GM18870 (cell line): Measurements from ENCODE around the gene MYBPH.

Source experiments
- ATAC-seq: cut with Tn5 transposase; IDR thresholded peaks from one replicate; pipeline ENCODE4 v1.9.1; 2021; ENCODE audit warnings: moderate library complexity; ENCODE audit not compliant: unreplicated experiment

Gene MYBPH

GRCh38 chr1:203131548-203132200 lies 44.0 kb downstream of the MYBPH start:
- ATAC-seq, result no peak

DNA sequence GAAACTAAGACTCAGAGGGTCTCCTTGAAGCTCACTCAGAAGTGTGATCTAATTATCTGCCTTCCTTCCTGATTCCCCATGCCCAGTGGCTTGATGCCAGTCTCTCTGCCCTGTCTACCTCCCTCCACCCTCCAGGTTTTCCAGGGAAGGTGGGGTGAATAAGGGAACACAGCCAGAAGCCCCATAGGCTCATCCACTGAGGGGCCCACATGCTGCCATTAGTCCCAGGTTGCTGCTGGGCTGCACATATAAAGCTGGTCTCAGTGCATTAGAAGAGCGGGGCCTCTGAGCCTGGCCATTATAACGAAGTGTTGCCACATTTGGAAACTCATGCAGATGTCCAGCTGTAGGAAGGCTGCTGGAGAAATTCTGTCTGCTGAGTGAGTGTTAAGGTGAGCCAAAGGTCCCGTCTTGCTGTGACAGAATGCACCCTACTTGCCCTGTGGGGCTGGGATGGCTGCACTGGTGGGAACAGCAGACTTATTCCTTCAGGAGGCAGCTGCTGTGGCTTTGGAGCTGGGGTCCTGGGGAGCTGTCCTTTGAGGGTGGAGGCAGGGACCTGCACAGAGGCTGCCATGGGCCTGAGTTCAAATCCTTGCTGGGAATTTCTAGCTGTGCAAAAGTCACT lies 45.2 kb downstream of the MYBPH start:
- no peak for ATAC-seq

DNA sequence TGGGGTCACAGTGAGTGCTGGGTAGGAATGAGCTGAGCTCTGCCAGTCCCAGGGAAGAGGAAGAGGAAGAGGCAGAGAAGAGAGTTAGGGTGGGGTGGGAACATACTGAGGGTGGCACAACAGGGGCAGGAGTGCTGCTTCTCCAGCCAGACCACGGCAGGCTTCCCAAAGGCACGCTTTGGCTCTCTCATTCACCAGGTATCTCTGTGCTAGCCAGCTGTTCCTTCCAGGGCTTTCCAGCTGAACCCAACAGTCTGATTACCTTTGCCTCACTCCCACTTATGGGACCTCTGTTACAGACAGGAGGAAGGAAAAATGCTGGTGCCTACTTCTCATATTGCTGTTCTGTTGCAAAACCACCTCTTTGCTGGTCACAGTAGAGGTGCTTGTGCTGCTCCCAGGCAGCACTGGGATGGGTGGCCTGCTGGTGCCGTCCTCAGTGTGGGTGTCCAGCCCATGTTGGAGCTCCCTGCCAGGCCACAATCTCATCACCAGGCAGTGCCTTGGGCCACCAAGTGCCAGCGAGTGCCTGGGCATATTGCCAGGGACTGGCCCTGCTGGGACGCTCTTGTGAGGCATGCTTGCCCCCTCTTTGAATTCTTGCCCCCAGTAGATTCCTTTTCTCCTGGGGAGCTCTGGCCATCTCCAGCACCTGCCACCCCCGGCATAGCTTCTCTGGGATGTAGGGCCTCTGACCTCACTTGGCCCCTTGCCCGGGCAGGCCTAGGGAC lies 46.0 kb downstream of the MYBPH start:
- no peak for ATAC-seq

- ATAC-seq, result no peak
Measured at GRCh38 chr1:203128716-203129500, 46.7 kb downstream of the MYBPH start.

DNA sequence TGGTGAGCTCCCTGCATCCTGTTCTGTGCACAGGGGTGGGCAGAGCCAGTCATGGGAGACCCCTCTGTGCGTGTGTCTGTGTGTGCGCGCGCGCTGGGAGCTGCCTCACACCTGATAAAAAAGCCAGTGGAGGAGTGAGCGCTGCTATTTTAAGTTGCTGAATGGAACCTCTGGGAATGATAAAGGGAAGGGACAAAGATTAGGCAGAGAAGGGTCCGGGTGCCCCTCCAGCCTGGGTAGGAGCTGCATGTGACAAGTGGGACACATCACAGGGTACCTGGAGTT lies 47.3 kb downstream of the MYBPH start:
- no peak for ATAC-seq

GRCh38 chr1:203127666-203128430 lies 47.8 kb downstream of the MYBPH start, which contains the start of gene ADORA1:
Gene ADORA1, plus strand, starts transcription at chr1:203127726. Its CDS starts 1,116 bp downstream, at chr1:203128842.
- ATAC-seq, result no peak

- ATAC-seq, result no peak
Measured at GRCh38 chr1:203126866-203127665, 48.6 kb downstream of the MYBPH start.

DNA sequence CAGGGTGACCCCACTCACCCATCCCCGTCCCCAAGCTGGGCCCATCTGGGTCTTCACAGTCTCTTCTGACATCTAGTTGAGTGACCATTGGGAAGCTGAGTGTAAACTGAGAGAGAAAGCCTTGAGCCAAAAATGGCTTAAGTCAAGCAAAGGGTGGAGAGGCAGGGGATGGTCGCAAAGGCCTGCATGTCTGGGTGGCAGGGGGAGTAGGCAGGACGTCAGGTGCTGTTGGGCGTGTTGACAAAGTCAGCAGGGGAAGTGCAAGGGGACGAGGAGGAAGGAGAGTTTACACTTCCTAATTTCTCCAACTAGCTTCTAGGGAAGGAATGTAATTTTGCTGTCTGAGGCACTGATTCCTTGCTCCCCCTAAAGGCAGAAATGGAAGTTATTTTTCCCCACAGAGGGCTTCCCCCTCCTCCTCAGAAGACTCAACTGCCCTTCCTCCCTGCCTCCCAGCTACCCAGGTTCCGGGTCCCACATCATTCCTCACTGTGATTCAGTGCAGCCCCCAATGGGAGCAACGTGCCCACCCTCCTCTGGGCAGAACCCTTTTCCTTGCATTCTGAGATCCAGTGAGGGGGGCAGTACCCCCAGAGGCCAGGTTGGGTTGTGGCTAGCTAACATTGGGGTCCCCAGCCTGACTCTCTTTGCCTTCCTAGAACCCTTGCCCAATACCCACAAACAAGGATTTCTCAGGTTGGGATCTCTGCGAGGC lies 49.3 kb downstream of the MYBPH start:
- no peak for ATAC-seq

- ATAC-seq, result no peak
Measured at GRCh38 chr1:203124546-203125317, 50.9 kb downstream of the MYBPH start.

- no peak for ATAC-seq
Measured at GRCh38 chr1:203124011-203124410, 51.6 kb downstream of the MYBPH start.

DNA sequence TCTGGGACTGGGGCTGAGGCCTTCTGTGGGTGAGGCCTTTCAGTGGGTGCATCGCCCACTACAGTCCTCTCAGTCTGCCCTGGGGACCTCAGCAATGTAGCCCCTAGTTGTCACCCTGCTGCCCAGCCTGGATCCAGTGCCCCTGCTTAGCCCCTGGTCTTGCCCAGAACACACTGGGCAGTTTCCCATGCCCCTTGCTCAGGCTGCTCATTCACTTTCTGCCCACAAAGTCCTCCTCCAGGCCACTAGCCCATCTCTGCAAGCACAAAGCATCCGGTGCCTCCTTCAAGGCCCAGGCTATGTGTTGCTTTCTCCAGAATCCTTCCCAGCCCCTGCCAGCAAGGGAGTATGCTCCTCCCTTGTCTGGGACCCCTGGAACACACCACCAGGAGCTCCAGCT lies 53.5 kb downstream of the MYBPH start:
- no peak for ATAC-seq

DNA sequence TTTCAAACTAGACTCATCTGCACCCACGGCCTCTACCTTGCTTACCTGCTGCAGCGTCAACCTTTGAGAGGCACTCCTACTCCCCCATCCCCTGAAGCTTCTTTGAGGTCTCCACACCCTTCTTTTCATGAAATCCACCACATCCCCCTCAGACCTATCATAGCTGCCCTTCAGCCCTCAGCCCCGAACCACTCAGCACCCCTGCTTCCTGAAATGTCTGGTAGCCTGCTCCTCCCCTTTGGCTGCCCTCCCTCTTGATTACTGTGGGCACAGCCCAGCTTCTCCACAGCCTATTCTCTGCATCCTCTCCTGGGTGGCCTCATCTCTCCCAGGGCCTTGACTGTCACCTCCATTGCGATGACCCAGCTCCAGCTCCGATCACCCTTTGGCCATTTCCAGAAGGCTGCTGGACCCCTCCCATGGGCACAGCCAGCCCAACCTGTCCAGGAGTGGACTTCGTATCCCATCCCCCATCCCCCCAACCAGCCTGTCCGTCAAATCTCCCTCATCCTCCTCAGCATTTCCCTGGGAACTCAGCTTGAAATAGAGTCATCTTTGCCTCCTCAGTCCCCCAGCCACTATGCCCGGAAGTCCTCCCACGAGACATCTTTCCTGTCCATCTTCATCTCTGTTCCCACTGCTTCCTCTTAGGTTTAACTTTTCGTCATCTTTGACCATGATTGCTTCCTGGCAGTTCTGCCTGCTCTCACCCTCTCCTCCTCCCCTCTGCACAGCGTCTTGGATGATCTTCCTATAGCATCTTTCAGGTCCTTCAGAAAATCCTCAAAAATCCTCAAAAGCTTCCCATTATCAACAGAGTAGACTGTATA lies 54.2 kb downstream of the MYBPH start:
- ATAC-seq, result no peak

GRCh38 chr1:203120325-203121153 lies 55.1 kb downstream of the MYBPH start:
- no peak for ATAC-seq
